Suprapubic skin (tissue), 4 donors: Measurements from ENCODE around the gene CACNA1G. TPM values are rescaled to one million over a fixed set of nuclear protein-coding genes. Genes with fewer than 3 reads are reported as not detected.

ENCODE experiments used
- DNase-seq, 2 donors: peaks; one replicate each; pipeline ENCODE4 v3.0.0-alpha.2; 2019; ENCODE audit warnings: low spot score in 2 of 2
- H3K27ac ChIP-seq: fragments of 200-600 bp; sonication (generic); one replicate; pipeline ENCODE4 v1.5.1; 2019
- H3K27me3 ChIP-seq: fragments of 200-600 bp; sonication (generic); one replicate; pipeline ENCODE4 v1.5.1; 2019
- H3K36me3 ChIP-seq: fragments of 200-600 bp; sonication (generic); one replicate; pipeline ENCODE4 v1.5.1; 2019
- H3K4me1 ChIP-seq: fragments of 200-600 bp; sonication (generic); one replicate; pipeline ENCODE4 v1.5.1; 2019
- H3K4me3 ChIP-seq: fragments of 200-600 bp; sonication (generic); one replicate; pipeline ENCODE4 v1.5.1; 2019; ENCODE audit warnings: mild to moderate bottlenecking
- H3K9me3 ChIP-seq: fragments of 200-600 bp; sonication (generic); one replicate; pipeline ENCODE4 v1.5.1; 2019
- EP300 ChIP-seq: sonication (generic); formaldehyde crosslinking; IDR thresholded peaks from one replicate; pipeline ENCODE4 v1.6.1; 2017; ENCODE audit warnings: antibody characterized with exemption
- POLR2A ChIP-seq, 2 donors: fragments of 450-650 bp; IDR thresholded peaks; one replicate each; pipeline ENCODE4 v1.6.1; 2017; ENCODE audit warnings: antibody characterized with exemption in 2 of 2, mild to moderate bottlenecking in 2 of 2, moderate library complexity in 2 of 2
- POLR2AphosphoS5 ChIP-seq, 3 donors: sonication (generic); formaldehyde crosslinking; IDR thresholded peaks; one replicate each; pipeline ENCODE4 v1.6.1; 2017; ENCODE audit warnings: antibody characterized with exemption in 3 of 3
- WGBS: methylation state at CpG from one replicate; pipeline ENCODE4 v1.1.5; 2018; 5-methylcytosine and 5-hydroxymethylcytosine counted together
- total RNA-seq, 4 donors: library from RNA; depleted of rRNA; stranded (reverse); fragments of >200 nt; gene quantifications; one replicate each; pipeline ENCODE4 v1.1.0, GENCODE V29; 2016
- TF ChIP-seq, protein P1 (sequence below), 2 donors: fragments of 200-600 bp in 1 of 2; fragments of 450-650 bp in 1 of 2; sonication (generic) in 1 of 2; IDR thresholded peaks; one replicate each; pipeline ENCODE4 v1.5.1; 2016 to 2019; ENCODE audit warnings: antibody characterized with exemption in 2 of 2, mild to moderate bottlenecking in 1 of 2, moderate library complexity in 1 of 2

CACNA1G gene
- total RNA-seq, 4 donors from 2014 or later, result 1.1 to 9.9 (median 2.7) TPM

DNA sequence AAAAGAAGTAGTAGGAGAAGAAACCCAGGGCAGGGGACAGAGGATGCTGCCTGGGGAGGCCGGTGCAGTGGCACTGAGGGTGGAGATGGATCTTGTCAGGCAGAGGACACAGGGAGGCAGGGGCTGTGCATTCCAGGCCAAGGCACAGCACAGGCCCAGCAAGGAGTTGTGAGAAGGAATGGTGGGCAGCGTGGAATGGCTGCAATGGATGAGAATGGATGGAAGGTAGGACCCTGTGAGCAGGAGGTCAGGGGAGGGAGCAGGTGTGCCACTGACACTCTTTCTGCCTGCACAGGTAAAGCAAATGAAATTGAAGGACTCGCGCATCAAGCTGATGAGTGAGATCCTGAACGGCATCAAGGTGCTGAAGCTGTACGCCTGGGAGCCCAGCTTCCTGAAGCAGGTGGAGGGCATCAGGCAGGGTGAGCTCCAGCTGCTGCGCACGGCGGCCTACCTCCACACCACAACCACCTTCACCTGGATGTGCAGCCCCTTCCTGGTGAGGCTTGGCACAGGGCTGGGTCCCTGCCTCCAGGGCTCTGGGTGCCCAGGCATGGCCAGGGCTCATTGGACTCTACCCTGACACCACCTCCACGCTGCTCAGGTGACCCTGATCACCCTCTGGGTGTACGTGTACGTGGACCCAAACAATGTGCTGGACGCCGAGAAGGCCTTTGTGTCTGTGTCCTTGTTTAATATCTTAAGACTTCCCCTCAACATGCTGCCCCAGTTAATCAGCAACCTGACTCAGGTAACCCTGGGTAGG, 106.9 kb downstream of the CACNA1G start:
- WGBS, result 96% methylated on average over 9 of the region's 14 CpGs
- Histone ChIP-seq H3K4me3 (no peak overlapping the region), H3K36me3 (no peaks in the 10 kb centered on the region), H3K27ac (no peak overlapping the region), H3K4me1 (peaks cover 5% of the 10 kb centered on the region), H3K9me3 (no peaks in the 10 kb centered on the region), H3K27me3 (no peaks in the 10 kb centered on the region)
- no peak for TF ChIP-seq EP300
- no peak for DNase-seq

DNA sequence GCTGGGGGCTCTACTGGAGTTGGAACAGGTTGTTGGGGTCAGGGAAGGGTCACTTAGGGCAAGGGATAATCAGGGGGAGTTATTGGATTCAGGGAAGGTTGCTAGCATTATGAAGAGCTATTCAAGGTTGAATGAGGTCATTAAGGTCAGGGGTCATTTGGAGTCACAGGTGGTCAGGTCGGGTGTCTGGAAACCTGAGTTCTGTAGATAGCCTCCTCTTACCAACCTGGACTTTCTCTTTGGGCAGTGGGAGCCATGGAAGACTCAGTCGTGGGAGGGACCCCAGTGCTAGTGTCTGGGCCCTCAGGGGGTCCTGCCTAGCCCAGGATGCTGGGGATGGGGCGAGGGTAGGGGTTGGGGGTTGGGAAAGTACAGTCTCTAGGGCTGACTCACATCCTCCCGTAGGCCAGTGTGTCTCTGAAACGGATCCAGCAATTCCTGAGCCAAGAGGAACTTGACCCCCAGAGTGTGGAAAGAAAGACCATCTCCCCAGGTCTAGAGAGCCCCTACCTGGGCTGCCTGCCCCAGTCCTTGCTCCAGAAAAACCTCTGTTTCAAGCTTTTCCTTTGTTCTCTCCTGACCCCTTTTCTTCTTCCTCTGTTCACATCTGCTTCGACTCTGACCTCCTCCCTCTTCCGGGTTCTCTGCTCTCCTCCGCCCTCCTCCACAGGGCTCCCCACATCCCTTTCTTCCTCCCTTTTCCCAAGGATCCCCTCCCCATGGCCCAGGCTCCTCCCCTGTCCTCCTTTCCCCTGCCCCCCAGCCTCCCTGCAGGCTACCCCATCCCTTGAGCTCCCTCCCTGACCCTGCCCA, 107.7 kb downstream of the CACNA1G start:
- Histone ChIP-seq H3K9me3 (no peaks in the 10 kb centered on the region), H3K27me3 (no peaks in the 10 kb centered on the region), H3K4me3 (no peak overlapping the region), H3K36me3 (no peaks in the 10 kb centered on the region), H3K4me1 (peaks cover 10% of the 10 kb centered on the region), H3K27ac (no peak overlapping the region)
- TF ChIP-seq, protein P1, sequence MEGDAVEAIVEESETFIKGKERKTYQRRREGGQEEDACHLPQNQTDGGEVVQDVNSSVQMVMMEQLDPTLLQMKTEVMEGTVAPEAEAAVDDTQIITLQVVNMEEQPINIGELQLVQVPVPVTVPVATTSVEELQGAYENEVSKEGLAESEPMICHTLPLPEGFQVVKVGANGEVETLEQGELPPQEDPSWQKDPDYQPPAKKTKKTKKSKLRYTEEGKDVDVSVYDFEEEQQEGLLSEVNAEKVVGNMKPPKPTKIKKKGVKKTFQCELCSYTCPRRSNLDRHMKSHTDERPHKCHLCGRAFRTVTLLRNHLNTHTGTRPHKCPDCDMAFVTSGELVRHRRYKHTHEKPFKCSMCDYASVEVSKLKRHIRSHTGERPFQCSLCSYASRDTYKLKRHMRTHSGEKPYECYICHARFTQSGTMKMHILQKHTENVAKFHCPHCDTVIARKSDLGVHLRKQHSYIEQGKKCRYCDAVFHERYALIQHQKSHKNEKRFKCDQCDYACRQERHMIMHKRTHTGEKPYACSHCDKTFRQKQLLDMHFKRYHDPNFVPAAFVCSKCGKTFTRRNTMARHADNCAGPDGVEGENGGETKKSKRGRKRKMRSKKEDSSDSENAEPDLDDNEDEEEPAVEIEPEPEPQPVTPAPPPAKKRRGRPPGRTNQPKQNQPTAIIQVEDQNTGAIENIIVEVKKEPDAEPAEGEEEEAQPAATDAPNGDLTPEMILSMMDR (IDR thresholded peaks at IDR 0.05), result no peak
- 57% methylated on average over 8 of the region's 8 CpGs for WGBS
- DNase-seq, result no peak

DNA sequence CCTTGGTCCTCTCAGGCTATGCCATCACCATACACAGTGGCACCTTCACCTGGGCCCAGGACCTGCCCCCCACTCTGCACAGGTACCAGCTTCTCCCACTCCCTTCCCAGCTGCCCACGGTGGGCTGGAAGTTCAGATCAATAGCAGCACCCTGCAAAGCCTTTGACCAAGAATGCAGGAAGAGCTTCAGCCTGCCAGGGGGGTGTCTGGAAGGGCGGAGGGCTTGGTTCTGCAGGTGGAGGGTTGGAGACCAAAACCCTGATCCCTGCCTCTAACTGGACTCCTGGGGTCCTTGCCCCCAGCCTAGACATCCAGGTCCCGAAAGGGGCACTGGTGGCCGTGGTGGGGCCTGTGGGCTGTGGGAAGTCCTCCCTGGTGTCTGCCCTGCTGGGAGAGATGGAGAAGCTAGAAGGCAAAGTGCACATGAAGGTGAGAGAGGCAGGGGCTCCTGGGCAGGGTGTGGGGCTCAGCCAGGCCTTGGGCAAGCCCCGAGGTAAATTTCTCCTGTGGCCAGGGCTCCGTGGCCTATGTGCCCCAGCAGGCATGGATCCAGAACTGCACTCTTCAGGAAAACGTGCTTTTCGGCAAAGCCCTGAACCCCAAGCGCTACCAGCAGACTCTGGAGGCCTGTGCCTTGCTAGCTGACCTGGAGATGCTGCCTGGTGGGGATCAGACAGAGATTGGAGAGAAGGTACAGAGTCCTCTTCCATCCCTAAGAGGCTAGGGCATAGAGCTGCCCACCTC, 108.5 kb downstream of the CACNA1G start:
- peaks cover 13% of the 10 kb centered on the region for H3K4me1 ChIP-seq
- no peaks in the 10 kb centered on the region for H3K9me3 ChIP-seq
- TF ChIP-seq EP300 (no peak), POLR2A (IDR thresholded peaks at IDR 0.05) (no peak), POLR2AphosphoS5 (IDR thresholded peaks at IDR 0.05) (no peak)
- TF ChIP-seq, protein P1 (IDR thresholded peaks at IDR 0.05), result no peak
- H3K27ac ChIP-seq, result no peak overlapping the region
- H3K4me3 ChIP-seq, result no peak overlapping the region
- H3K36me3 ChIP-seq, result no peaks in the 10 kb centered on the region
- no peak for DNase-seq
- no peaks in the 10 kb centered on the region for H3K27me3 ChIP-seq
- 90% methylated on average over 6 of the region's 9 CpGs for WGBS

DNA sequence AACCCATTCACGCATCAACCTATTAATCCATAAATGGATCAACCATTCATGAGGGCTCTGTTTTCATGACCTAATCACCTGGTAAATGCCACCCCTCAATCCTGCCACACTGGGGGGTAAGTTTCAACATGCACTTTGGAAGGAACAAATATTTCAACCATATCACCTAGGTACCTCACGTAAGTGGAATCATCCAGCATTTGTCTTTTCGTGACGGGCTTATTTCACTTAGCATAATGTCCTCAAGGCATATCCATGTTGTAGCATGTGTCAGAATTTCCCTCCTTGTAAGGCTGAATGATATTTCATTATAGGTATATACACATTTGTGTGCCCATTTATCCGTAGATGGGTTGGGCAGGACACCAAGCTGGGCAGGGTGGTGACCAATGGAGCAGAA, 111.6 kb downstream of the CACNA1G start:
- Histone ChIP-seq H3K4me3 (no peak overlapping the region), H3K36me3 (peaks cover 3% of the 10 kb centered on the region), H3K9me3 (no peaks in the 10 kb centered on the region), H3K27me3 (no peaks in the 10 kb centered on the region), H3K27ac (peak overlapping the region; percentile 10), H3K4me1 (peaks cover 13% of the 10 kb centered on the region)
- DNase-seq, result no peak
- TF ChIP-seq EP300 (no peak), POLR2A (IDR thresholded peaks at IDR 0.05) (no peak), POLR2AphosphoS5 (IDR thresholded peaks at IDR 0.05) (no peak)
- TF ChIP-seq, protein P1 (IDR thresholded peaks at IDR 0.05), result no peak
- WGBS, result 70% methylated on average over 5 of the region's 5 CpGs

DNA sequence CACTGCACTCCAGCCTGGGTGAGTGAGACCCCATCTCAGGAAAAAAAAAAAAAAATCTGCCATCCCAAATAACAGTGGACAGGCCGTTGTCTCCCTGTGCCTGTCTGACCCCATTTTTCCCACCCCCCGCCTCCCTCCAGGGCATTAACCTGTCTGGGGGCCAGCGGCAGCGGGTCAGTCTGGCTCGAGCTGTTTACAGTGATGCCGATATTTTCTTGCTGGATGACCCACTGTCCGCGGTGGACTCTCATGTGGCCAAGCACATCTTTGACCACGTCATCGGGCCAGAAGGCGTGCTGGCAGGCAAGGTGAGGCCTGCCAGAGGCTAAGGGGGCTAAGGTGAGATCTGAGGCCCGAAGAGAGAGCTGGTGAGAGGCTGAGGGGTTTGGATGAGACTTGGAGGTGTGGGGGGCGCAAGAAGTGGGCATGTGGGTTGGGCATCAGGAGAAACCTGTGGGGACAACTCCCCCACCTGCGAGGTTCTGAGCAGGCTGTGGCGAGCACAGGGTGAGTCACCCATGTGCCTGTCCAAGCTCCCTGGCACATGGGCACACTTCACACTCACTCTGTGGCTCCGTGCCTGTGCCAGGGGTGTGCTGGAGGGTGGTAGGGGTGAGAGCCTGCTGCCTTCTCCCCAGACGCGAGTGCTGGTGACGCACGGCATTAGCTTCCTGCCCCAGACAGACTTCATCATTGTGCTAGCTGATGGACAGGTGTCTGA, 112.5 kb downstream of the CACNA1G start:
- Histone ChIP-seq H3K27ac (peak overlapping the region; percentile 10), H3K36me3 (peaks cover 3% of the 10 kb centered on the region), H3K9me3 (no peaks in the 10 kb centered on the region), H3K27me3 (no peaks in the 10 kb centered on the region), H3K4me3 (no peak overlapping the region), H3K4me1 (peaks cover 13% of the 10 kb centered on the region)
- 74% methylated on average over 19 of the region's 20 CpGs for WGBS
- DNase-seq, result no peak
- no peak for TF ChIP-seq EP300
- TF ChIP-seq, protein P1 (IDR thresholded peaks at IDR 0.05), result no peak
